Activated CD4-positive, alpha-beta memory T cell treated with anti-CD3 and anti-CD28 coated beads, Interleukin-2, amount 10 ng/mL, durations not matched to agents 7 days and 5 days (primary cell): ENCODE data around the gene G0S2. TPM values are rescaled to one million over a fixed set of nuclear protein-coding genes. Genes with fewer than 3 reads are reported as not detected.

Experiments used
- CTCF ChIA-PET: fragments of 350-600 bp; sonication (Branson Sonifier 250); formaldehyde crosslinking; loops from one replicate; lab custom pipeline; 2021; ENCODE audit warnings: antibody characterized with exemption, inconsistent platforms; lab: Charles Lee
- POLR2A ChIA-PET: fragments of 350-600 bp; sonication (Branson Sonifier 250); formaldehyde crosslinking; loops from one replicate; lab custom pipeline; 2021; ENCODE audit warnings: antibody characterized with exemption; lab: Charles Lee
- DNase-seq: peaks from one replicate; pipeline ENCODE4 v3.0.0-alpha.2; 2020
- H3K27ac Mint-ChIP-seq: one replicate; pipeline ENCODE4 v1.8.0; 2021; ENCODE audit warnings: mild to moderate bottlenecking, mixed read lengths
- H3K27me3 Mint-ChIP-seq: one replicate; pipeline ENCODE4 v1.8.0; 2021; ENCODE audit warnings: mixed read lengths
- H3K36me3 Mint-ChIP-seq: one replicate; pipeline ENCODE4 v1.8.0; 2021; ENCODE audit warnings: low read depth, mixed read lengths
- H3K4me1 Mint-ChIP-seq: one replicate; pipeline ENCODE4 v1.8.0; 2021; ENCODE audit warnings: mixed read lengths
- H3K4me3 Mint-ChIP-seq: one replicate; pipeline ENCODE4 v1.8.0; 2021; ENCODE audit warnings: mild to moderate bottlenecking, mixed read lengths
- H3K9me3 Mint-ChIP-seq: one replicate; pipeline ENCODE4 v1.8.0; 2021; ENCODE audit warnings: mixed read lengths
- total RNA-seq, 2 experiments: library from RNA; stranded (reverse); gene quantifications; one replicate each; pipeline ENCODE4 v1.2.3, GENCODE V29; 2021

G0S2 gene, protein sequence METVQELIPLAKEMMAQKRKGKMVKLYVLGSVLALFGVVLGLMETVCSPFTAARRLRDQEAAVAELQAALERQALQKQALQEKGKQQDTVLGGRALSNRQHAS
- 1 to 10 TPM; 7.3 to 7.6 TPM for total RNA-seq

DNA sequence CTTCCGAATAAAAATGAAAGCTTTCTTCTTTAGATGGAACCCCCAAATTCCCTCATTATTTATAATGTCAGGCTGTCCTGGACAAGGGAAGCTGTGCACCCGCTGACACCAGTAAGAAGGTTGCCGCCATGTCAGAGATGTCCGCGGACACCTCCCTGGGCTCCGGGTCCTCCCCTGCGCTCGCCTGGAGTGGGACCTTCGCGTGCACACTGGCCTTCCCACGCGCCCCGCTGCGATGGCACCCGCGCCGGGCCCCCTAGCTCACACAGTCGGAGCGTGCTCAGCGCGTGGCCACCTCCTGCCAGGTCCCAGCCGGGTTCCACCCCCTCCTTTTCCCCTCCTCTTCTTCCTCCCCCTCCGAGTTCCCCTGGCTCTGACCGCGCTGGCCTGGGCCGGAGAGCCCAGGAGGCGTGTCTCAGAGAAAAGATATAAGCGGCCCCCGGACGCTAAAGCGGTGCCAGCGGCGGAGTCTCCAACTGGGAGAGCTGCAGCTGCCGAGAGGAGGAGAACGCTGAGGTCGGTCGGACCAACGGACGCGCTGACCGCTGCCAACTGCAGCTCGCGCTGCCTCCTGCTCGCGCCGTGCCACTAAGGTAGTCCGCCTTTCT lies at the start of gene G0S2:
Gene G0S2 (plus strand): TSS at position 456 of the 608 bp plus-strand sequence. CDS start 273 bp downstream, outside the sequence.
- CTCF ChIA-PET, result interaction anchor here (0.9 to 1.8 kb wide), 6 partner anchors 11 to 89 kb away, joined by 3 to 5 read pairs (median 3); no protein-coding TSS in a partner anchor
- peak; percentile 50 for DNase-seq
- Mint-ChIP-seq H3K4me3 (peak within 1 kb of the TSS; percentile 65), H3K36me3 (peaks cover 25% of the 10 kb centered on the region), H3K4me1 (peaks cover 73% of the 10 kb centered on the region), H3K9me3 (no peaks in the 10 kb centered on the region), H3K27ac (peak within 1 kb of the TSS; percentile 80), H3K27me3 (peaks cover 28% of the 10 kb centered on the region)
- POLR2A ChIA-PET, result interaction anchor here (0.9 to 2.5 kb wide), 10 partner anchors 9 to 699 kb away, joined by 3 to 11 read pairs (median 4); partner anchors contain the start of gene TRAF3IP3

DNA sequence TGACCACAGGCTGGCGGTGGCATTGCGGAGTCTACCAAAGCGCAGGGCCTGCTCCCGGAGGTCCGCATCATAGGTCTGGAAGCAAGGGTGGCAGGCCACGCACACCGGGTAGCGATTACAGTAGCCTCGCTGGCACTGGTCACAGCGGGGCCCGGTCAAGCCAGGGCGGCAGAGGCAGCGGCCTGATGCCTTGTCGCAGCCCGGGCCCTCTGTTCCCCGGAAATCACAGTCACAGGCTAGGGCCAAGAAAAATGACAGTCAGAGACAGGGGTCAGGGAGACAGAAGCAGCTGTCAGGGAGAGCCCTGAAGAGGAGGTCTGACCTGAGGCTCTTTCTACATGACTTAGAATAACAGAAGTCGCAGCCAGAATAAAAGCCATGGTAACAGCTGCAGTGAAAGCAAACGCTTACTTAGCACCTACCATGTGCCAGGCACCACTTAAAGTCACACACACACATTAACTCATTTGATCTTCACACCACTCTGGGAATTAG lies 49.4 kb upstream of the G0S2 start:
- ChIA-PET POLR2A (no interaction called here), CTCF (interaction anchor here (0.8 to 1.6 kb wide), 3 partner anchors 19 to 59 kb away, joined by 3 to 4 read pairs (median 3); no protein-coding TSS in a partner anchor)
- H3K9me3 Mint-ChIP-seq, result no peaks in the 10 kb centered on the region
- H3K27me3 Mint-ChIP-seq, result no peaks in the 10 kb centered on the region
- peaks cover 18% of the 10 kb centered on the region for H3K4me1 Mint-ChIP-seq
- H3K4me3 Mint-ChIP-seq, result no peak overlapping the region
- no peaks in the 10 kb centered on the region for H3K36me3 Mint-ChIP-seq
- no peak for DNase-seq
- no peak overlapping the region for H3K27ac Mint-ChIP-seq

DNA sequence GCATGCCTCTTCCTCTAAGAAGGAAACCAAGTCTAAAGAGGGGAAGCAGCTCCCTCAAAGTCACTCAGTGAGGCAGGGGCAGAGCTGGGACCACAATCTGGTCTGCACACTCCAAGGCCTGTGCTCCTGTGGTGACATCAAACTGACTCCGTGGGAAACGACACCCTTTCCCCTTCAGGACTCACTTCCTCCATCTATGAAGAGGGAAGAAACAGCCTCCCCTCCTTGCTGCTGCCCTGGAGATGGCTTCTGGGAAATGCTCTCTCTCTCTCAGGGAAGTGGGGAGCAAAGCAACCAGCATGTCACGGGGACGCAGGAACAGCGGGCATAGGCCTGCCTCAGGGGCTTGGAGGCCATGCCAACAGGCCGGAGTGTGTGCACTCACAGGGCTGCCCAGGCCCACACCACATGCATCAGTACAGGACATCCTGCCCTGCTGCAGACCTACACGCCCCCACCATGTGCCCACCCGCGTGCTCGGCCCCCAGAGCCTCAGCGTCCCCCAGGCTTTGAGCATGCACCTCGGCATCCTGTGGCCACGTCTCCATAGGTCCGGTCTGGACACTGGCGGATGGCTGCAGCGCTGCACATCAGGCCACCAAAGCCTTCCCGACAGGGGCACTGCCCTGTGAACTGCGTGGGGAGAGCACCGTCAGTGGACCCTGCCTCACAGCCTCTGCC lies 48.7 kb upstream of the G0S2 start:
- Mint-ChIP-seq H3K27ac (no peak overlapping the region), H3K27me3 (no peaks in the 10 kb centered on the region), H3K4me3 (no peak overlapping the region), H3K9me3 (no peaks in the 10 kb centered on the region), H3K36me3 (no peaks in the 10 kb centered on the region), H3K4me1 (peaks cover 18% of the 10 kb centered on the region)
- DNase-seq, result no peak
- ChIA-PET CTCF (interaction anchor here (0.8 to 1.3 kb wide), 4 partner anchors 10 to 49 kb away, joined by 3 to 10 read pairs (median 6); partner anchors contain the start of gene CAMK1G), POLR2A (no interaction called here)

DNA sequence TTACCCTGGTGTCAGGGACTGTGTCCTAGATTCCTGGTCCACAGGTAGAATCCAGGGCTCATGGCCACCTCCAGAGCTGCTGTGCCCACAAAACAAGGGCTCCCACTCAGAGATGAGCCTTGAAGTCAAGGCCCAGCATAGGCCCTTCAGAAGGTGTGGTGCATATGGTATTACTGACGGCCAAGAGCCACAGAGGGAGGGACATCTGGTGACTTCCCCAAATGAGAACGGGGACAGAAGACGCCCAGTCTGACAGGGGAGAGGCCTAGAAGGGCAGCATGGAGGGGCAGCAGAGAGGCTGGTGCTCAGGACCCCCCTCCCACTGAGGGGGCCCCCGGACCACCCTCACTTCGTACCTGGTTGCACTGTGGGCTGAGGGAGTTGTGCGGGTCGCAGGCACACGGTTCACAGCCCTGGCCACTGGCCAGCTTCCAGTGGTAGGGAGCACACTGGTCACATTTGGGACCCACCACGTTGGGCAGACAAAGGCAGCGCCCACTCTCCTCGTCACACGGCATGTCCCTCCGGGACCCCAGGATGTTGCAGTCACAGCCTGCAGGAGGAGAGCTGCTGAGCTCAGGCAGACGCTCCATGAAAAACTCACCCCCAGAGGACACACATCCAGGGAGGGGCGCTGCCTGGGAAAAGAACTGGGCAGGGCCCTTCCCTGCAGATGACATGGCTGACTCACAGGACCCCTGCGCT lies 48.0 kb upstream of the G0S2 start:
- Mint-ChIP-seq H3K4me1 (peaks cover 18% of the 10 kb centered on the region), H3K36me3 (no peaks in the 10 kb centered on the region), H3K27ac (no peak overlapping the region), H3K9me3 (no peaks in the 10 kb centered on the region), H3K27me3 (no peaks in the 10 kb centered on the region), H3K4me3 (no peak overlapping the region)
- POLR2A ChIA-PET, result no interaction called here
- no peak for DNase-seq
- CTCF ChIA-PET, result interaction anchor here (0.7 to 1.3 kb wide), 14 partner anchors 9 to 67 kb away, joined by 3 to 10 read pairs (median 4); partner anchors contain the start of genes CAMK1G and G0S2

DNA sequence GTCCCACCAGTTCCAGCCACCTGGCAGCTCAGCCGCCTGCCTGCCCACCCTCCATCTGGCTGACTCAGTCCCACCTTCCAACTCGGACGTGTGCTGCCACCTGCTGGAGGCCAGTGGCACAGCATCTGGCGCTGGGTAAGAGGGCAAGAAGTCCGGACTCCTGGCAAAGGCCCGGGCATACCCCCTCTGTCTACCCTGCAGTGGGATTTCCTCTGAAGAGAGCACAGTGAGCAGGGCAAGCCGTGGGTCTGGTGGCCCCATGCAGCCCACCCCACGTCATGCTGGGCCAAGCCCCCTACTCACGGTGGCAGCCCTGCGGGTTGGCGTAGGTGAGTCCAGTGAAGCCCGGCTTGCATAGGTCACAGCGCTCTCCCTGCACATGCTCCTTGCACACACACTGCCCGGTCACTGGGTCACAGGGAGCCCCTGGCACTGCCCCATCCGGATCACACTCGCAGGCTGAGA lies 47.4 kb upstream of the G0S2 start:
- Mint-ChIP-seq H3K4me3 (no peak overlapping the region), H3K4me1 (peaks cover 18% of the 10 kb centered on the region), H3K27ac (no peak overlapping the region), H3K27me3 (no peaks in the 10 kb centered on the region), H3K9me3 (no peaks in the 10 kb centered on the region), H3K36me3 (no peaks in the 10 kb centered on the region)
- DNase-seq, result peak; percentile 80
- ChIA-PET CTCF (interaction anchor here (0.7 to 1.3 kb wide), 14 partner anchors 9 to 67 kb away, joined by 3 to 10 read pairs (median 4); partner anchors contain the start of genes CAMK1G and G0S2), POLR2A (no interaction called here)

DNA sequence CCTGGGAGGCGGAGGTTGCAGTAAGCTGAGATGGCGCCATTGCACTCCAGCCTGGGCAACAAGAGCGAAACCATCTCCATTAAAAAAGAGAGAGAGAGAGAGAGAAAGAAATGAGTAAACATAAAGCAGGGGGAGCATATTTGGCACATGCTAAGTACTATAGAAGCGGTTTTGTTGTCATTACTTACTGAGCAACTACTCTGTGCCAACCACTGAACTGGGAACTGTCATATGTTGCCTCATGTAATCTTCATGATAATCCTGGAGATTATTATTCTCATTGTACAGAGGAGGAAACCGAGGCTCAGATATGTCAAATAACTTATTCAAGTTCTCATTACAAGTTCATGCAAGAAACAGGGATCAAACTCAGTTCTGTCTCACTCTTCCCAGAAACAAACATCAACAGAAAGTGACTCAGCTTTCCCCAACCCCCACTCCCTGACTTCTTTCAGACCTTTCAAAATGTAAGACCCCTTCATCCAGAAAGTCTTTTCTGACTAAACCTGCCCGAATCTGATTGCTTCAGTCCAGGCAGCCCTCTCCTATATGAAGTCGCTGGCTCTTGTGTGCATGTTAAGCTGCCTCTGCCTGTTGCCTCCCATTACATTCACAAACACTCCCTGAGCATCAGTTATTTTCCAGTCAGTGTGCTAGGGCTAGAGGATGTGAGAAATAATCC lies 46.5 kb upstream of the G0S2 start:
- ChIA-PET CTCF (interaction anchor here (0.9 to 2.1 kb wide), 7 partner anchors 9 to 62 kb away, joined by 3 to 5 read pairs (median 4); no protein-coding TSS in a partner anchor), POLR2A (no interaction called here)
- H3K36me3 Mint-ChIP-seq, result no peaks in the 10 kb centered on the region
- H3K9me3 Mint-ChIP-seq, result no peaks in the 10 kb centered on the region
- DNase-seq, result no peak
- H3K4me3 Mint-ChIP-seq, result no peak overlapping the region
- H3K27me3 Mint-ChIP-seq, result no peaks in the 10 kb centered on the region
- H3K4me1 Mint-ChIP-seq, result peaks cover 22% of the 10 kb centered on the region
- no peak overlapping the region for H3K27ac Mint-ChIP-seq

DNA sequence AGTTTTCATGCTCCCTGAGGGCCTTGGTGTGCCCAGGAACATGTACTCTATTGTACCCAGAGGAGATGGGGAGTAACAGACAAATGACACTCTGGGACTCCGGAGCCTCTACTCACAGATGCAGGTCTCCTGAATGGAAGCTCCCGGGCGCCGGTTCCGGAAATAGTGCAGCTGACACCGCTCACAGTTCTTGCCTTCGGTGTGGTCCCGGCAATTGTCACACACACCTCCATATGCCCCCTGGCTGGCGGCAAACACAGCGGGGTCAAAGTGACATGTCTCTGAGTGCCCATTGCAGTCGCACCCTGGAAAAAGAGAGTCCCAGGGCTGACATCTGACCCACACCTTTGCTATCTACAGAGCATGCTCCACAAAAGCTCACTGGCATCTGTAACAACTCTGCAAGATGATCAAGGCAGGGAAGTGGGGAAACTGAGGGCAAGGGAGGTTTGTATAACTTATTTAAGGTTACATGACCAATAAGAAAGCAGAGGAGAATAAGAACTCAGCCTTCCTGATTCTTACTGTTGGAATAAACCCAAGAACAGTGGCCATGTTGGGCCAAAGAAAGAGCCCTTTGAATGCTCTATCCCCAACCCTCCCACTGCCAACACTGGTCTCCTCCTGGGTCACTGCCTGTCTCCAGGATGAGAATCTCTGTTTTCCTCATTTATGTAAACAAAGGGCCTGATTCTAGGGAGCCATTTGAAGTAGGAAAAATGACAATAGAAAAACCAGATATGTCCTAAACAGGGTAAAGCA lies 45.4 kb upstream of the G0S2 start:
- no peak for DNase-seq
- ChIA-PET POLR2A (no interaction called here), CTCF (interaction anchor here (0.9 to 2.1 kb wide), 8 partner anchors 10 to 64 kb away, joined by 3 to 5 read pairs (median 4); no protein-coding TSS in a partner anchor)
- H3K4me1 Mint-ChIP-seq, result peaks cover 22% of the 10 kb centered on the region
- no peaks in the 10 kb centered on the region for H3K36me3 Mint-ChIP-seq
- no peaks in the 10 kb centered on the region for H3K27me3 Mint-ChIP-seq
- H3K9me3 Mint-ChIP-seq, result no peaks in the 10 kb centered on the region
- H3K4me3 Mint-ChIP-seq, result no peak overlapping the region
- H3K27ac Mint-ChIP-seq, result peak overlapping the region; percentile 45

DNA sequence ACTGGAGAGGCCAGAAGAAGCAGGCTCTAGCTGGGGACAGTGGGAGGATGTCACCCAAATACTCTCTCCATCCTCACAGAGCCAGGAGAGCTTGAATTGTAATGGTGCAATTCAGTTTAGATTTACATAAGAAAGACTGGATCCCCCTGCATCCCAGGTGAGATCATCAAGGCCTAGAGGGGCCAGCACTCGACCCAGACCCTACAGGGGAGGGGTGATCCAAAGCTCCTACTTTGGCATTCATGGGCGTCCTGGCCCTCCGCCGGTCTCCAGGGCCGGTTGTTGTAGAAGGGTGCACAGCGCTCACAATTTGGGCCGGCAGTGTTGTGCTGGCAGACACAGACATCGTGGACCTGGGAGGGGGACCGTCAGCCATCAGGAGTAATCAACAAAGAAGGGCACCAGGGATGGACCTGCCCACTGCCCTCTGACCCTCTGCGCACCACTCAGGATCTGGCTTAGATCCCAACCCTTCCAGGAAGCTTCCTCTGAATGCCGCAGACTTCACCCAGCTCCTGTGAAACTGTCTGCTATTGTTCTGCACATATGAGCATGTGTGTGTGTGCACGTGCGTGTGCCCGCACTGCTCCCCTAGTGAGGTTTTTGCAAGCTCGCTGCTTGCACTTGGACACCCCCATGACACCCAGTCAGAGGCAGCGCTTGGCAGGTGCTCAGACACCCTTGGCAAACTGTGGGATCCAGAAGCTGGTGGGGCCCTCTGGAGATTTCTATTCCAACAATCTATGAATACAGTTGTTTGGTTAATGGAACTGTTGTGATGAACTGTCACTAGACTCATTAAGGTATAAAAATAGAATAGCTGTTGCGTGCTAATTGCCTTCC lies 44.6 kb upstream of the G0S2 start:
- Mint-ChIP-seq H3K4me3 (no peak overlapping the region), H3K9me3 (no peaks in the 10 kb centered on the region), H3K36me3 (no peaks in the 10 kb centered on the region), H3K27me3 (no peaks in the 10 kb centered on the region), H3K27ac (no peak overlapping the region), H3K4me1 (peaks cover 27% of the 10 kb centered on the region)
- CTCF ChIA-PET, result interaction anchor here (1.1 to 2.1 kb wide), 7 partner anchors 11 to 118 kb away, joined by 3 to 5 read pairs (median 3); no protein-coding TSS in a partner anchor
- POLR2A ChIA-PET, result no interaction called here
- DNase-seq, result no peak

DNA sequence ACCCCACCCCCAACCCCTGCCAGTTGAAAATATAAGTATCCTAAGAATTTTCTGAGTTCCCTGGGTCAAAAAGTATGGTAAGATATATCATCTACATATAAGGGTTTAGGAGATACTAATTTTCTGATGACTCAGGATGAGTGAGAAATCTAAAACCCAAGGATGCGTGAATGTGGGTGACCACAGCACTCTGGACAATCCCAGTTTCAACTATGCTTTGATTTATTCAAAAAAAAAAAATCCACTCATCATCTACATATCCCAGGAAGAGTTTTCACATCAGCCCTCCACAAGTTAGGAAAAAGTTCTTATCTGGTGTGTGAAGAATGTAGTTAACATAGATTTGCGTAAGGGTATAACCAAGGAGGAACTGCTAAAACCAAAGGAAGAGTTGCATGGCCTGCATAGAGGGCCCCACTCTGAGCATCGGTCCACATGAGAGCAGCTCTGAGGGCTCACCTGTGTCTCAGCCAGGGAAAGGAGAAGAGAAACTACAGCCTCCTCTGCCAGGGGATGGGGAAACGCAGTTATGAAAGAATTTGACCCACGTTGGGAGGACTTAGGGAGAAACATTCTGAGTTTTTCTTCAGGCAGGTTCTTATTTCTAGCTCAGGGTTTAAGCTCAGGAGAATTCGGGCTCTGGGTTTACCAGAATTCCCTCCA lies 41.7 kb upstream of the G0S2 start:
- Mint-ChIP-seq H3K9me3 (no peaks in the 10 kb centered on the region), H3K27me3 (no peaks in the 10 kb centered on the region), H3K4me3 (no peak overlapping the region), H3K27ac (no peak overlapping the region), H3K4me1 (peaks cover 23% of the 10 kb centered on the region), H3K36me3 (no peaks in the 10 kb centered on the region)
- DNase-seq, result no peak
- ChIA-PET CTCF (interaction anchor here (1.2 to 1.4 kb wide), 2 partner anchors 10 to 64 kb away, joined by 3 to 4 read pairs; no protein-coding TSS in a partner anchor), POLR2A (no interaction called here)

DNA sequence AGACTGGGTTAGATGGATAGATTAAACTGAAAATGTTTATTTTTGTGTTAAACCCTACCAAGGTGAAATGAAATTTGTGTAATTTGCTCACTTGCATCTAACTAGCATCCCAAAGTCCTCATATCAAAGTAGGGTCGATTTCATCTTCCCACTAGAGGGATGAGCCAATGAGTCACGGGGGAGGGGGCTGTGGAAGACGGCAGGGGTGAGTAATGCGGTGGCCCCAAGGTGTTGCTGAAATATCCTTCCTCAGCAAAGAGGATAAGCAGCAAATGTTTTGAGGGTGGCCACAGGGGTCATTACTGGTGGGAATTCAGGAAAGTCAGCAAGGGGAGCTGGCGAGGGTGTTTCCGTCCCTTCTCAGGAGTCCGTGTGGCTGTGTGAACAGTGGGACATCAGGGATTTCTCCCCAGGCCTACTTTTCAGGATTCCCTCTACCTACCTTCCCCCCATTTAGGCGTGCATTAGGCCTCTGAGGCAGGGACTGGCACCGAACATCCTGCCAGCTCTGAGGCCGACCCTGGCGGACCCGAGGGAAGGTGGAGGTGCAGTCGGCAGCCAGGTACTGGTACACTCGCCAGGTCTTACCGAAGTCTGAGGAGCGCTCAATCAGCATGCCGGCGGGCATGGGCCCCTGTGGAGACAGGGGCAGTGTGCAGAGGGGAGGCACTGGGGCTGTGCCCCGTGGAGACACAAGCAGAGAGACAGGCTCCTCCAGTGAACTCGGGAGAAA lies 41.0 kb upstream of the G0S2 start:
- POLR2A ChIA-PET, result interaction anchor here (1.1 kb wide), 1 partner anchor 17 kb away, joined by 5 read pairs; no protein-coding TSS in a partner anchor
- no peak overlapping the region for H3K27ac Mint-ChIP-seq
- no peaks in the 10 kb centered on the region for H3K36me3 Mint-ChIP-seq

More for the DNA sequence above, 41.0 kb upstream of the G0S2 start:
- H3K9me3 Mint-ChIP-seq, result no peaks in the 10 kb centered on the region
- CTCF ChIA-PET, result interaction anchor here (0.9 to 1.4 kb wide), 3 partner anchors 10 to 65 kb away, joined by 3 to 4 read pairs (median 3); no protein-coding TSS in a partner anchor
- DNase-seq, result no peak
- H3K27me3 Mint-ChIP-seq, result no peaks in the 10 kb centered on the region
- H3K4me3 Mint-ChIP-seq, result no peak overlapping the region
- H3K4me1 Mint-ChIP-seq, result peaks cover 16% of the 10 kb centered on the region
